Neural cell (in vitro differentiated cells): ENCODE data around the gene PPP1R12C. TPM values are rescaled to one million over a fixed set of nuclear protein-coding genes. Genes with fewer than 3 reads are reported as not detected.
A peak's percentile ranks its signal among the peaks of the same experiment; 100 is the strongest.
"Not testable (repeated sequence)": the region's sequence is repeated elsewhere in the genome, so short reads cannot be mapped to it uniquely, and the experiment has no call there.

Experiments
- H2AFZ ChIP-seq: fragments of 200-600, 300-800 bp; sonication (generic), shearing (Covaris generic); 2 replicates; pipeline ENCODE4 v1.6.0; 2014; ENCODE audit warnings: low read depth, mild to moderate bottlenecking, antibody characterized with exemption, low read length, moderate library complexity
- H3F3A ChIP-seq: fragments of 200-600 bp; shearing (Covaris generic); 2 replicates; pipeline ENCODE4 v1.6.1; 2016; ENCODE audit warnings: mild to moderate bottlenecking, moderate library complexity, mixed read lengths, antibody characterized with exemption, low read length; ENCODE audit not compliant: insufficient read depth, poor library complexity, severe bottlenecking
- H3K27ac ChIP-seq: fragments of 200-600, 300-800 bp; sonication (generic), shearing (Covaris generic); 2 replicates; pipeline ENCODE4 v1.5.1; 2014; ENCODE audit warnings: mild to moderate bottlenecking, low read length, moderate library complexity
- H3K27me3 ChIP-seq: fragments of 300-800, 200-600 bp; sonication (generic), shearing (Covaris generic); 2 replicates; pipeline ENCODE4 v1.6.0; 2014; ENCODE audit warnings: mild to moderate bottlenecking, low read depth, low read length, moderate library complexity; ENCODE audit not compliant: insufficient read depth
- H3K36me3 ChIP-seq: fragments of 300-800, 200-600 bp; sonication (generic), shearing (Covaris generic); 2 replicates; pipeline ENCODE4 v1.5.1; 2014; ENCODE audit warnings: mild to moderate bottlenecking, antibody characterized with exemption, low read length, moderate library complexity; ENCODE audit not compliant: insufficient read depth
- H3K4me2 ChIP-seq: fragments of 300-800, 200-600 bp; sonication (generic), shearing (Covaris generic); 2 replicates; pipeline ENCODE4 v1.6.0; 2014; ENCODE audit warnings: mild to moderate bottlenecking, low read length
- H3K4me3 ChIP-seq: fragments of 300-800, 200-600 bp; sonication (generic), shearing (Covaris generic); 2 replicates; pipeline ENCODE4 v1.5.1; 2014; ENCODE audit warnings: mild to moderate bottlenecking, low read length, moderate library complexity
- H3K79me2 ChIP-seq: fragments of 200-600 bp; shearing (Covaris generic); replicated peaks from 2 replicates; pipeline ENCODE4 v1.6.0; 2014; ENCODE audit warnings: mild to moderate bottlenecking, low read length, moderate library complexity; ENCODE audit not compliant: insufficient read depth
- H3K9ac ChIP-seq: fragments of 300-800, 200-600 bp; sonication (generic), shearing (Covaris generic); 2 replicates; pipeline ENCODE4 v1.6.1; 2016; ENCODE audit warnings: mild to moderate bottlenecking, low read length, mixed read lengths
- H3K9me2 ChIP-seq: fragments of 200-600 bp; shearing (Covaris generic); 2 replicates; pipeline ENCODE4 v1.6.1; 2016; ENCODE audit warnings: mild to moderate bottlenecking, low read length, mixed read lengths; ENCODE audit not compliant: insufficient read depth
- H3K9me3 ChIP-seq: fragments of 200-600, 300-800 bp; sonication (generic), shearing (Covaris generic); 2 replicates; pipeline ENCODE4 v1.6.1; 2016; ENCODE audit warnings: mild to moderate bottlenecking, mixed run types, low read length, moderate library complexity, mixed read lengths
- H4K20me1 ChIP-seq: fragments of 200-600 bp; shearing (Covaris generic); 2 replicates; pipeline ENCODE4 v1.6.1; 2016; ENCODE audit warnings: mild to moderate bottlenecking, mixed run types; ENCODE audit not compliant: insufficient read depth
- CTCF ChIP-seq: fragments of 450-650 bp; IDR thresholded peaks from 2 replicates; pipeline ENCODE4 v1.5.1; 2014; ENCODE audit warnings: antibody characterized with exemption, mild to moderate bottlenecking, moderate library complexity; ENCODE audit not compliant: poor library complexity, severe bottlenecking
- EP300 ChIP-seq: fragments of 450-650 bp; conservative IDR thresholded peaks from 2 replicates; pipeline ENCODE4 v1.6.1; 2014; ENCODE audit warnings: antibody characterized with exemption, mild to moderate bottlenecking, moderate library complexity; ENCODE audit not compliant: poor library complexity, severe bottlenecking
- EZH2 ChIP-seq: fragments of 200-600, 300-800 bp; shearing (Covaris generic), sonication (generic); IDR thresholded peaks from 2 replicates; pipeline ENCODE4 v1.6.1; 2014; ENCODE audit warnings: antibody characterized with exemption, low read length, borderline replicate concordance, mild to moderate bottlenecking; ENCODE audit not compliant: insufficient read depth, poor library complexity, severe bottlenecking
- MXI1 ChIP-seq: fragments of 450-650 bp; conservative IDR thresholded peaks from 2 replicates; pipeline ENCODE4 v1.6.1; 2014; ENCODE audit warnings: antibody characterized with exemption, mild to moderate bottlenecking; ENCODE audit not compliant: poor library complexity, severe bottlenecking
- POLR2AphosphoS5 ChIP-seq: IDR thresholded peaks from 2 replicates; pipeline ENCODE4 v1.6.1; 2012
- RAD21 ChIP-seq: fragments of 450-650 bp; conservative IDR thresholded peaks from 2 replicates; pipeline ENCODE4 v1.6.1; 2014; ENCODE audit warnings: antibody characterized with exemption, mild to moderate bottlenecking, moderate library complexity
- REST ChIP-seq: IDR thresholded peaks from 2 replicates; pipeline ENCODE4 v1.6.1; 2012; ENCODE audit warnings: borderline replicate concordance
- SMC3 ChIP-seq: fragments of 450-650 bp; conservative IDR thresholded peaks from 2 replicates; pipeline ENCODE4 v1.6.1; 2014; ENCODE audit warnings: antibody characterized with exemption, mild to moderate bottlenecking, moderate library complexity; ENCODE audit not compliant: poor library complexity
- TAF1 ChIP-seq: IDR thresholded peaks from 2 replicates; pipeline ENCODE4 v1.6.1; 2012; ENCODE audit warnings: low read depth
- polyA plus RNA-seq: library from polyadenylated mRNA; depleted of rRNA; stranded (reverse); fragments of >200 nt; gene quantifications from 2 replicates; pipeline ENCODE4 v1.2.3, GENCODE V29; 2014

PPP1R12C gene
- polyA plus RNA-seq, 1 donor from 2014 or later, result 109 TPM

- H4K20me1 ChIP-seq, result no peaks in the 10 kb centered on the region
- H3K36me3 ChIP-seq, result no peaks in the 10 kb centered on the region
- H3K9me3 ChIP-seq, result no peaks in the 10 kb centered on the region
- H3K27me3 ChIP-seq, result peaks cover 30% of the 10 kb centered on the region
- H3K79me2 ChIP-seq, result no peaks in the 10 kb centered on the region
- H3F3A ChIP-seq, result no peaks in the 10 kb centered on the region
- no peak overlapping the region for H3K4me2 ChIP-seq
- no peak overlapping the region for H2AFZ ChIP-seq
- peak overlapping the region; percentile 10 for H3K9ac ChIP-seq
- no peaks in the 10 kb centered on the region for H3K9me2 ChIP-seq
- TF ChIP-seq TAF1, result no peak
- no peak for TF ChIP-seq EZH2
- no peak for TF ChIP-seq MXI1
- TF ChIP-seq SMC3, result no peak
- TF ChIP-seq EP300, result no peak
- no peak for TF ChIP-seq RAD21
- no peak for TF ChIP-seq REST
- TF ChIP-seq POLR2AphosphoS5, result no peak
- no peak for TF ChIP-seq CTCF
- H3K27ac ChIP-seq, result peak overlapping the region; percentile 24
- H3K4me3 ChIP-seq, result peak overlapping the region; percentile 93
Measured at GRCh38 chr19:55063492-55063843, 54.0 kb downstream of the PPP1R12C start.

- Histone ChIP-seq H3K36me3 (no peaks in the 10 kb centered on the region), H3K27ac (peak within 1 kb of the TSS; percentile 24), H3K9me2 (no peaks in the 10 kb centered on the region), H3F3A (no peaks in the 10 kb centered on the region), H3K4me3 (peak within 1 kb of the TSS; percentile 93), H3K27me3 (peaks cover 26% of the 10 kb centered on the region), H3K79me2 (no peaks in the 10 kb centered on the region), H4K20me1 (no peaks in the 10 kb centered on the region), H3K4me2 (peak within 1 kb of the TSS; percentile 70), H2AFZ (peak within 1 kb of the TSS; percentile 27), H3K9ac (peak within 1 kb of the TSS; percentile 77), H3K9me3 (no peaks in the 10 kb centered on the region)
- TF ChIP-seq CTCF (peak; percentile 17), RAD21 (no peak), SMC3 (peak; percentile 33), EZH2 (no peak), MXI1 (peak; percentile 72), TAF1 (peak; percentile 46), POLR2AphosphoS5 (peak; percentile 77)
Measured at GRCh38 chr19:55062735-55063491, 54.5 kb downstream of the PPP1R12C start, which contains the start of gene RDH13. Gene RDH13 (minus strand): TSS chr19:55063148. CDS start chr19:55063032, 116 bp downstream.

- H3K9me2 ChIP-seq, H3K36me3 ChIP-seq, H3K27me3 ChIP-seq, H3K27ac ChIP-seq, H3K4me2 ChIP-seq, H2AFZ ChIP-seq, H3K4me3 ChIP-seq, H3K9ac ChIP-seq, H3K9me3 ChIP-seq, H3K79me2 ChIP-seq, H3F3A ChIP-seq, H4K20me1 ChIP-seq: not testable (repeated sequence)
Measured at GRCh38 chr19:55060287-55060686, 57.1 kb downstream of the PPP1R12C start.
